Mesendoderm (in vitro differentiated cells): ENCODE data around the gene AGL.

Experiments
- DNase-seq: peaks from one replicate; pipeline ENCODE4 v3.0.0; 2013
- H2AK5ac ChIP-seq: 2 replicates; pipeline ENCODE4 v1.6.1; 2013; ENCODE audit warnings: low read length, inconsistent platforms
- H2BK120ac ChIP-seq: 2 replicates; pipeline ENCODE4 v1.6.1; 2013; ENCODE audit warnings: low read depth, mild to moderate bottlenecking, low read length, moderate library complexity, mixed read lengths
- H2BK15ac ChIP-seq: replicated peaks from 2 replicates; pipeline ENCODE4 v1.6.1; 2013; ENCODE audit warnings: low read depth, mild to moderate bottlenecking, moderate library complexity
- H2BK5ac ChIP-seq: 2 replicates; pipeline ENCODE4 v1.6.1; 2013; ENCODE audit warnings: low read length, inconsistent platforms
- H3K18ac ChIP-seq: 2 replicates; pipeline ENCODE4 v1.6.1; 2013; ENCODE audit warnings: mild to moderate bottlenecking, low read length, mixed read lengths
- H3K23ac ChIP-seq: one replicate; pipeline ENCODE4 v1.6.1; 2013; ENCODE audit warnings: low read length
- H3K27ac ChIP-seq: 2 replicates; pipeline ENCODE4 v1.5.1; 2013; ENCODE audit warnings: low read depth, mild to moderate bottlenecking, inconsistent platforms, low read length, moderate library complexity
- H3K27me3 ChIP-seq: 2 replicates; pipeline ENCODE4 v1.6.1; 2013; ENCODE audit warnings: low read length, control low read depth, mild to moderate bottlenecking, inconsistent platforms; ENCODE audit not compliant: insufficient read depth, poor library complexity
- H3K36me3 ChIP-seq: 2 replicates; pipeline ENCODE4 v1.6.1; 2013; ENCODE audit warnings: low read length, inconsistent platforms; ENCODE audit not compliant: control insufficient read depth, insufficient read depth
- H3K4ac ChIP-seq: one replicate; pipeline ENCODE4 v1.6.1; 2013; ENCODE audit warnings: low read depth, mild to moderate bottlenecking, low read length, moderate library complexity
- H3K4me1 ChIP-seq: 2 replicates; pipeline ENCODE4 v1.6.1; 2013; ENCODE audit warnings: low read depth, low read length, inconsistent platforms; ENCODE audit not compliant: control insufficient read depth
- H3K4me2 ChIP-seq: 2 replicates; pipeline ENCODE4 v1.6.1; 2013; ENCODE audit warnings: low read length
- H3K4me3 ChIP-seq: 2 replicates; pipeline ENCODE4 v1.5.1; 2013; ENCODE audit warnings: mild to moderate bottlenecking, low read length
- H3K56ac ChIP-seq: one replicate; pipeline ENCODE4 v1.6.1; 2013; ENCODE audit warnings: low read length
- H3K79me1 ChIP-seq: 2 replicates; pipeline ENCODE4 v1.6.1; 2013; ENCODE audit warnings: low read length, inconsistent platforms
- H3K79me2 ChIP-seq: 2 replicates; pipeline ENCODE4 v1.6.1; 2013; ENCODE audit warnings: mild to moderate bottlenecking, low read length; ENCODE audit not compliant: control insufficient read depth, insufficient read depth
- H3K9ac ChIP-seq: 2 replicates; pipeline ENCODE4 v1.6.1; 2013; ENCODE audit warnings: low read length, inconsistent platforms
- H4K5ac ChIP-seq: one replicate; pipeline ENCODE4 v1.6.1; 2013; ENCODE audit warnings: low read length
- H4K8ac ChIP-seq: one replicate; pipeline ENCODE4 v1.6.1; 2013; ENCODE audit warnings: low read depth, mild to moderate bottlenecking, control low read depth, low read length, moderate library complexity
- WGBS: extraction: QIAGEN DNeasy Blood & Tissue Kit; methylation state at CpG from one replicate; pipeline ENCODE4 v1.1.7; 2013; ENCODE audit warnings: low lambda C conversion rate, missing lambda C conversion rate; ENCODE audit not compliant: insufficient coverage; ENCODE audit errors: extremely low coverage; 5-methylcytosine and 5-hydroxymethylcytosine counted together

Gene AGL

GRCh38 chr1:99944192-99944591, 94.0 kb downstream of the AGL start:
- H2BK15ac ChIP-seq: no peak overlapping the region
- no peak overlapping the region for H4K8ac ChIP-seq

GRCh38 chr1:99945174-99945573, 95.0 kb downstream of the AGL start:
- H3K4me2 ChIP-seq: no peak overlapping the region
- H2AK5ac ChIP-seq: no peak overlapping the region
- no peak overlapping the region for H3K9ac ChIP-seq
- no peak for DNase-seq
- no peaks in the 10 kb centered on the region for H3K36me3 ChIP-seq
- peak overlapping the region; percentile 24 for H2BK120ac ChIP-seq
- H4K8ac ChIP-seq: peak overlapping the region; percentile 6
- no peaks in the 10 kb centered on the region for H3K4me1 ChIP-seq
- H3K27me3 ChIP-seq: no peaks in the 10 kb centered on the region
- no CpG with 5 or more reads among the region's 1 CpG for WGBS
- H2BK5ac ChIP-seq: peak overlapping the region; percentile 21
- no peaks in the 10 kb centered on the region for H3K79me1 ChIP-seq
- H3K23ac ChIP-seq: no peak overlapping the region
- no peak overlapping the region for H3K4me3 ChIP-seq
- no peak overlapping the region for H3K4ac ChIP-seq
- peak overlapping the region; percentile 61 for H3K18ac ChIP-seq
- H2BK15ac ChIP-seq: no peak overlapping the region
- H4K5ac ChIP-seq: no peak overlapping the region
- no peaks in the 10 kb centered on the region for H3K79me2 ChIP-seq
- peak overlapping the region; percentile 46 for H3K27ac ChIP-seq
- no peak overlapping the region for H3K56ac ChIP-seq

More at GRCh38 chr1:99944192-99944591, 94.0 kb downstream of the AGL start:
- peak overlapping the region; percentile 56 for H3K4ac ChIP-seq
- H3K4me3 ChIP-seq: no peak overlapping the region
- no peaks in the 10 kb centered on the region for H3K79me1 ChIP-seq
- H3K18ac ChIP-seq: peak overlapping the region; percentile 94
- H3K79me2 ChIP-seq: no peaks in the 10 kb centered on the region
- no CpG with 5 or more reads among the region's 1 CpG for WGBS
- H3K56ac ChIP-seq: peak overlapping the region; percentile 49
- no peaks in the 10 kb centered on the region for H3K4me1 ChIP-seq
- no peaks in the 10 kb centered on the region for H3K27me3 ChIP-seq
- peak; percentile 58 for DNase-seq
- H2BK5ac ChIP-seq: peak overlapping the region; percentile 79
- no peaks in the 10 kb centered on the region for H3K36me3 ChIP-seq
- no peak overlapping the region for H2AK5ac ChIP-seq
- no peak overlapping the region for H3K4me2 ChIP-seq
- H4K5ac ChIP-seq: peak overlapping the region; percentile 21
- H3K27ac ChIP-seq: peak overlapping the region; percentile 94
- H3K9ac ChIP-seq: peak overlapping the region; percentile 41
- no peak overlapping the region for H3K23ac ChIP-seq
- peak overlapping the region; percentile 61 for H2BK120ac ChIP-seq

DNA sequence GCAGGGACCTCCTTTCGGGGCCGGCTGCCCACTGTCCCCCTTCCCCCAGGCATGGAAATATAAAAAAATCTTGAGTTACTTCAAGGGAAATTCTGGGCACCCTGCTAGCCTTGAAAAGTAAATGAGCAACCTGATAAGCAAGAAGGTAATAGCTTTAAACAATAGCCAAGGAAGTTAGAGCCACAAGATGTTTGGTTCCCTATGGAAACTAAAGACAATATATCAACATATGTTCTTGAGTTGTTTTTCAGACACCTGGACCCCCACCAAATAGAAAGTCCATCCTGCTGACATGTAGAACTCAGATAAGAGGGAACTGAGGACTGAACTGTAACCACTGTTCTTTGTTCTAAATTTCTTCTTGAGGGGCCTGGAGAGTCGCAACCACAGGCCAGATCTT, 100.3 kb downstream of the AGL start:
- H3K36me3 ChIP-seq: no peaks in the 10 kb centered on the region
- H3K56ac ChIP-seq: peak overlapping the region; percentile 44
- peak overlapping the region; percentile 90 for H2BK120ac ChIP-seq
- H3K4me1 ChIP-seq: no peaks in the 10 kb centered on the region
- no peaks in the 10 kb centered on the region for H3K79me2 ChIP-seq
- no peak overlapping the region for H3K9ac ChIP-seq
- H3K27me3 ChIP-seq: no peaks in the 10 kb centered on the region
- no peaks in the 10 kb centered on the region for H3K79me1 ChIP-seq
- H2BK15ac ChIP-seq: no peak overlapping the region
- no peak overlapping the region for H4K5ac ChIP-seq
- no peak overlapping the region for H3K4me2 ChIP-seq
- peak; percentile 88 for DNase-seq
- no peak overlapping the region for H3K4me3 ChIP-seq
- H3K23ac ChIP-seq: no peak overlapping the region
- peak overlapping the region; percentile 75 for H3K27ac ChIP-seq
- no peak overlapping the region for H2BK5ac ChIP-seq
- H3K4ac ChIP-seq: no peak overlapping the region
- no peak overlapping the region for H4K8ac ChIP-seq
- WGBS: no CpG with 5 or more reads among the region's 3 CpGs
- H2AK5ac ChIP-seq: no peak overlapping the region
- H3K18ac ChIP-seq: peak overlapping the region; percentile 18

DNA sequence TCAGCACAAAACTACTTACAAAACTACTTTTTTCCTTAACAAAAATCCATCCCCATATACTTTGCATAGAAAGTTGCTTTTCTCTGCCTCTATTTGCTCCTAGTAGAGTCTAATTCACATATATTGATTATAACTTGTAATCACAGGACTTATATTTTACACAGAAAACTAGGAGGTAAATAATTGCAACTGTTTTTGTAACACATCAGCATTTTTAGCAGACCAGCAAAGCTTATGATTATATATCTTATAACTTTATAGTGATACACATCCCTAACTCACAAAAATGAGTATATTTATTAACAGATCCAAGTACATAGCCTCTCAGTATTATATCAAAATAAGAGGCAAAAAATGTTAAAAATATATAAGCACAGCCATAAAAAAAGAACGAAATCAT, 102.4 kb downstream of the AGL start:
- no peak overlapping the region for H2BK5ac ChIP-seq
- H3K79me1 ChIP-seq: no peaks in the 10 kb centered on the region
- no peaks in the 10 kb centered on the region for H3K27me3 ChIP-seq
- no peak overlapping the region for H3K56ac ChIP-seq
- no peaks in the 10 kb centered on the region for H3K4me1 ChIP-seq
- no peaks in the 10 kb centered on the region for H3K36me3 ChIP-seq
- no peak overlapping the region for H2AK5ac ChIP-seq
- DNase-seq: no peak
- no peak overlapping the region for H2BK15ac ChIP-seq
- H3K27ac ChIP-seq: no peak overlapping the region
- H3K4me2 ChIP-seq: no peak overlapping the region
- H3K4ac ChIP-seq: no peak overlapping the region
- no peak overlapping the region for H3K23ac ChIP-seq
- WGBS: no CpG with 5 or more reads among the region's 1 CpG
- no peaks in the 10 kb centered on the region for H3K79me2 ChIP-seq
- H3K18ac ChIP-seq: no peak overlapping the region
- H4K8ac ChIP-seq: no peak overlapping the region
- no peak overlapping the region for H3K4me3 ChIP-seq
- H4K5ac ChIP-seq: no peak overlapping the region
- H3K9ac ChIP-seq: no peak overlapping the region
- no peak overlapping the region for H2BK120ac ChIP-seq

DNA sequence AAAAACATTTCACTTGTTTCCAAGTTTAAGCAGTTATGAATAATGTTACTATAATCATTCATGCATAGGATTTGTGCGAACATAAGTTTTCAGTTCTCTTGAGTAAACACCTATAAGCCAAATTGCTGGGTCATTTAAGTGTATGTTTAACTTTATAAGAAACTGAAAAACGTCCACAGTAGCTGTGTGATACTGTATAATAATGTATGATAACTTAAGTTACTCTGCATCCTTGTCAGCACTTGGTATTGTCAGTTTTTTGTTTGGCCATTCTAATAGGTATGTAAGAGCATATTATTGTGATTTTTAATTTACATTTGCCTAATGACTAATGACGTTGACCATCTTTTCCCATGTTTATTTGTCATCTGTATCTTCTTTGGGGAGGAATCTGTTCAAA, 105.2 kb downstream of the AGL start:
- Histone ChIP-seq H4K8ac (no peak overlapping the region), H3K79me2 (no peaks in the 10 kb centered on the region), H2BK15ac (no peak overlapping the region), H3K18ac (no peak overlapping the region), H3K9ac (no peak overlapping the region), H2AK5ac (no peak overlapping the region), H3K56ac (no peak overlapping the region), H3K4me2 (no peak overlapping the region), H2BK5ac (no peak overlapping the region), H3K36me3 (no peaks in the 10 kb centered on the region), H3K23ac (no peak overlapping the region), H4K5ac (no peak overlapping the region), H3K27me3 (no peaks in the 10 kb centered on the region), H3K4ac (no peak overlapping the region), H3K79me1 (no peaks in the 10 kb centered on the region), H2BK120ac (no peak overlapping the region), H3K4me1 (no peaks in the 10 kb centered on the region), H3K27ac (no peak overlapping the region), H3K4me3 (no peak overlapping the region)
- no peak for DNase-seq
- WGBS: no CpG with 5 or more reads among the region's 3 CpGs

DNA sequence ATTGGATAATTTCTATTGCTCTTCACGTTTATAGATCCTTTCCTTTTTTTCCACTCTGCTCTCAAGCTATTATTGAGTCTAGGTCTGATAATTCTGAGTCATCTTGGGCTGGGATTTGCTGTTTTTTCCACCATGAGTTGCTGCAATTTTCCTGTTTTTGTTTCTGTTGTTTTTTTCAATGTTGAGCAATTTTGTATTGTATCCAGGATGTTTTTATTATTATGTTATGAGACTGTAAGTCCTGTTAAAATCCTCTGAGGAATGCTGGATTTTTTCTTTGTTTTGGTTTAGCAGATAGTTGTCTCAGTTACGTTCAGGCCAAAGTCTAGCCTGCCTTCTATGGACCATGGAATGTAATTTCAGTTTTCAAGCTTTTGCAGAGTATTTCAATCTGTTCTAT, 106.6 kb downstream of the AGL start:
- H3K27ac ChIP-seq: peak overlapping the region; percentile 44
- H3K4ac ChIP-seq: peak overlapping the region; percentile 71
- peak overlapping the region; percentile 49 for H2BK5ac ChIP-seq
- H2BK120ac ChIP-seq: peak overlapping the region; percentile 96
- no peak overlapping the region for H4K8ac ChIP-seq
- H3K79me1 ChIP-seq: no peaks in the 10 kb centered on the region
- no peak overlapping the region for H3K4me2 ChIP-seq
- no CpG with 5 or more reads among the region's 2 CpGs for WGBS
- H3K9ac ChIP-seq: no peak overlapping the region
- H3K36me3 ChIP-seq: no peaks in the 10 kb centered on the region
- H3K23ac ChIP-seq: no peak overlapping the region
- no peak overlapping the region for H2BK15ac ChIP-seq
- H3K4me3 ChIP-seq: no peak overlapping the region
- no peak overlapping the region for H2AK5ac ChIP-seq
- no peaks in the 10 kb centered on the region for H3K79me2 ChIP-seq
- peak; percentile 20 for DNase-seq
- H3K4me1 ChIP-seq: no peaks in the 10 kb centered on the region
- no peaks in the 10 kb centered on the region for H3K27me3 ChIP-seq
- no peak overlapping the region for H3K18ac ChIP-seq
- H3K56ac ChIP-seq: peak overlapping the region; percentile 72
- no peak overlapping the region for H4K5ac ChIP-seq
